HepG2 (cell line): Measurements from ENCODE around the gene AHCTF1. TPM values are rescaled to one million over a fixed set of nuclear protein-coding genes. Genes with fewer than 3 reads are reported as not detected.

Experiments used
- ATAC-seq: fragments of 200-7000 bp; cut with Tn5 transposase; 3 replicates; pipeline ENCODE4 v1.9.1; 2020; ENCODE audit warnings: mild to moderate bottlenecking, moderate library complexity
- BruUV-seq: library from RNA; stranded (reverse); fragments of 400-500 nt; replicated peaks from 2 replicates; lab custom pipeline; 2021; lab: Mats Ljungman, UMichigan
- CTCF ChIA-PET: fragments of 300-600 bp; formaldehyde crosslinking; extraction: SDS; loops from one replicate; lab custom pipeline; 2021; ENCODE audit warnings: low total read pairs, inconsistent platforms, low intra/inter-chr PET ratio; lab: Yijun Ruan, JAX
- POLR2A ChIA-PET: fragments of 350-600 bp; sonication (Branson Sonifier 250); formaldehyde crosslinking; loops from one replicate; lab custom pipeline; 2020; ENCODE audit warnings: antibody characterized with exemption, inconsistent platforms; lab: Yijun Ruan, JAX
- DNase-seq: peaks from one replicate; pipeline ENCODE4 v3.0.0-alpha.2; 2015; ENCODE audit warnings: low spot score
- FAIRE-seq: peaks from 3 replicates; lab custom pipeline; 2011; peaks lifted over from hg19 to GRCh38; lab: Jason Lieb, UNC
- H2AFZ ChIP-seq: one replicate; pipeline ENCODE4 v1.6.1; 2011; ENCODE audit warnings: low read length, inconsistent platforms
- H3K27ac ChIP-seq: fragments of 300-600 bp; 3 replicates; pipeline ENCODE4 v1.8.0; 2011; ENCODE audit warnings: mixed run types, mild to moderate bottlenecking, mixed read lengths, low read length, inconsistent platforms; ENCODE audit not compliant: insufficient read depth; ENCODE audit errors: extremely low read length
- H3K27me3 ChIP-seq, 2 experiments: fragments of 200-600 bp in 1 of 2; 2 replicates in 1 of 2; 3 replicates in 1 of 2; pipeline versions ENCODE4 v1.6.0 to v1.8.0; 2011; ENCODE audit warnings: low read length in 2 of 2, mild to moderate bottlenecking in 2 of 2, moderate library complexity in 2 of 2, inconsistent platforms in 1 of 2; ENCODE audit not compliant: insufficient read depth in 2 of 2, control insufficient read depth in 1 of 2
- H3K36me3 ChIP-seq, 2 experiments: fragments of 200-600 bp in 1 of 2; replicated peaks in 1 of 2; 2 replicates in 1 of 2; 3 replicates in 1 of 2; pipeline versions ENCODE4 v1.5.1 to v1.8.0; 2011; ENCODE audit warnings: low read length in 2 of 2, inconsistent platforms in 1 of 2; ENCODE audit not compliant: insufficient read depth in 2 of 2, control insufficient read depth in 1 of 2
- H3K4me1 ChIP-seq: 2 replicates; pipeline ENCODE4 v1.5.1; 2012; ENCODE audit warnings: low read length, inconsistent platforms; ENCODE audit not compliant: insufficient read depth
- H3K4me2 ChIP-seq: 2 replicates; pipeline ENCODE4 v1.6.0; 2011; ENCODE audit warnings: low read depth, low read length, inconsistent platforms
- H3K4me3 ChIP-seq, 3 experiments: fragments of 200-600 bp in 1 of 3; sonication (generic), shearing (Covaris generic) in 1 of 3; replicated peaks in 1 of 3; 2 replicates each; pipeline ENCODE4 v1.5.1; 2011 to 2016; ENCODE audit warnings: low read length in 3 of 3, inconsistent platforms in 2 of 3, low read depth in 2 of 3, mild to moderate bottlenecking in 2 of 3, control low read depth in 1 of 3, mixed read lengths in 1 of 3; ENCODE audit not compliant: insufficient read depth in 1 of 3
- H3K79me2 ChIP-seq: one replicate; pipeline ENCODE4 v1.6.1; 2011; ENCODE audit warnings: low read length, inconsistent platforms; ENCODE audit not compliant: insufficient read depth
- H3K9ac ChIP-seq: 2 replicates; pipeline ENCODE4 v1.6.0; 2011; ENCODE audit warnings: mild to moderate bottlenecking, low read depth, low read length, inconsistent platforms; ENCODE audit not compliant: insufficient read depth
- H3K9me3 ChIP-seq: 2 replicates; pipeline ENCODE4 v1.5.1; 2012; ENCODE audit warnings: mild to moderate bottlenecking, low read length
- H4K20me1 ChIP-seq: 2 replicates; pipeline ENCODE4 v1.6.0; 2011; ENCODE audit warnings: inconsistent platforms, mild to moderate bottlenecking, low read length, moderate library complexity; ENCODE audit not compliant: insufficient read depth
- SKI ChIP-seq: fragments of 450-650 bp; IDR thresholded peaks from one replicate; pipeline ENCODE4 v1.6.1; 2018; ENCODE audit warnings: mild to moderate bottlenecking; ENCODE audit not compliant: partially characterized antibody
- ZNF766 ChIP-seq: sonication (generic); formaldehyde crosslinking; IDR thresholded peaks from 2 replicates; pipeline ENCODE4 v1.5.0; 2020; ENCODE audit warnings: missing genetic modification reagents, borderline replicate concordance
- ZNF781 ChIP-seq: sonication (generic); formaldehyde crosslinking; IDR thresholded peaks from 2 replicates; pipeline ENCODE4 v1.5.1; 2020; ENCODE audit warnings: borderline replicate concordance, mild to moderate bottlenecking, missing genetic modification reagents; ENCODE audit errors: not compliant biosample characterization
- WGBS: methylation state at CpG from one replicate; pipeline ENCODE4 v1.1.6; 2017; ENCODE audit warnings: low lambda C conversion rate; 5-methylcytosine and 5-hydroxymethylcytosine counted together
- in situ Hi-C: cut with HindIII; loops from 2 replicates; pipeline ENCODE4 v1.10.0; 2017; ENCODE audit warnings: low pct_unique_long_range_greater_than_20kb; ENCODE audit not compliant: extremely low pct_ligation_motif_present
- intact Hi-C: fragments of 100-400 bp; cut with micrococcal nuclease; formaldehyde crosslinking; loops from one replicate; pipeline ENCODE4 v1.10.0; 2022; ENCODE audit not compliant: unreplicated experiment
- polyA plus RNA-seq, 8 experiments: library from polyadenylated mRNA; depleted of rRNA in 3 of 8; stranded (reverse) in 7 of 8; unstranded in 1 of 8; fragments of >200 nt; fragmentation: Illumina TruSeq in 4 of 8; extraction: Trizol in 4 of 8; gene quantifications; 2 replicates each; pipeline versions ENCODE4 v1.2.1 to v1.2.3, GENCODE V29; 2011 to 2016; ENCODE audit warnings: low read depth in 4 of 8, missing spikeins in 1 of 8, mixed read lengths in 1 of 8; ENCODE audit not compliant: insufficient read depth in 1 of 8
- total RNA-seq, 5 experiments: library from RNA; depleted of rRNA; stranded (reverse); fragments of >200 nt; fragmentation: Illumina TruSeq; extraction: Trizol; gene quantifications; 2 replicates each; pipeline ENCODE4 v1.2.3, GENCODE V29; 2016; ENCODE audit warnings: low read depth in 1 of 5
- TF ChIP-seq, protein P1 (sequence below): sonication (generic); formaldehyde crosslinking; IDR thresholded peaks from 2 replicates; pipeline ENCODE4 v1.8.0; 2022; ENCODE audit warnings: missing genetic modification reagents, mild to moderate bottlenecking, moderate library complexity, borderline replicate concordance
- TF ChIP-seq, protein P2 (sequence below): sonication (generic); formaldehyde crosslinking; conservative IDR thresholded peaks from 2 replicates; pipeline ENCODE4 v1.4.0; 2020; ENCODE audit warnings: mild to moderate bottlenecking, missing genetic modification reagents, moderate library complexity
- TF ChIP-seq, protein P3 (sequence below): sonication (generic); formaldehyde crosslinking; IDR thresholded peaks from 2 replicates; pipeline ENCODE4 v1.4.0; 2020; ENCODE audit warnings: low read depth, missing genetic modification reagents

The AHCTF1 gene
- total and polyA plus RNA-seq, 2 of the 13 experiments (the other 11 are each of a cell fraction or from before 2014, with no cell fraction given): 16.6 to 45.9 TPM

DNA sequence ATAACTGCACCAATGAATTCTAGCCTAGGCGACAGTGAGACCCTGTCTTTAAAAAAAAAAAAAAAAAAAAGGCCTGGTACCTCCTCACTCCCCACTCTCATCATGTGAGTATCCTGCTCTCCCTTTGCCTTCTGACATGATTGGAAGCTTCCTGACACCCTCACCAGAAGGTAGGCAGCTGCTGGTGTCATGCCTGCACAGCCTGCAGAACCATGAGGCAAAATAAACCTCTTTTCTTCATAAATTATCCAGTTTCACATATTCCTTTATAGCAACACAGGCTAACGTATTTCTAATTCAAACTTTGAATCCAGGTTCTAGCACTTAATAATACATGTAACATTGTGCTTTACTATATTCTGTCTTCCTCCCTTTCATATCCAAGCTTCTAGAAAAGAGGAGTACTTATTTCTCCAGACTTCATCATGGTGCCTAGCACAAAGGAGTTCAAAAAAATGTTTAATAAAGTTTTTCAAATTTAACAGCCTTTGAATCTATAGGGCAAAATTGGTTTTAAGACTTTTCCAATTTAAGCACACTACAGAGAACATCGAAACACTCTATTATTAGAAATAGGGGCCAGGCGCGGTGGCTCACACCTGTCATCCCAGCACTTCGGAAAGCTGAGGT, 5.6 kb downstream of the AHCTF1 start:
- FAIRE-seq: no peak
- peaks cover 0 to 22% of the 10 kb centered on the region in 2 experiments; a peak in 4 of 5 replicates for H3K36me3 ChIP-seq
- peaks cover 66% of the 10 kb centered on the region for H3K4me1 ChIP-seq
- peak; percentile 78; the same call in 1 of the 2 replicates for TF ChIP-seq ZNF766 (CRISPR knock-in tag)
- TF ChIP-seq, protein P1, sequence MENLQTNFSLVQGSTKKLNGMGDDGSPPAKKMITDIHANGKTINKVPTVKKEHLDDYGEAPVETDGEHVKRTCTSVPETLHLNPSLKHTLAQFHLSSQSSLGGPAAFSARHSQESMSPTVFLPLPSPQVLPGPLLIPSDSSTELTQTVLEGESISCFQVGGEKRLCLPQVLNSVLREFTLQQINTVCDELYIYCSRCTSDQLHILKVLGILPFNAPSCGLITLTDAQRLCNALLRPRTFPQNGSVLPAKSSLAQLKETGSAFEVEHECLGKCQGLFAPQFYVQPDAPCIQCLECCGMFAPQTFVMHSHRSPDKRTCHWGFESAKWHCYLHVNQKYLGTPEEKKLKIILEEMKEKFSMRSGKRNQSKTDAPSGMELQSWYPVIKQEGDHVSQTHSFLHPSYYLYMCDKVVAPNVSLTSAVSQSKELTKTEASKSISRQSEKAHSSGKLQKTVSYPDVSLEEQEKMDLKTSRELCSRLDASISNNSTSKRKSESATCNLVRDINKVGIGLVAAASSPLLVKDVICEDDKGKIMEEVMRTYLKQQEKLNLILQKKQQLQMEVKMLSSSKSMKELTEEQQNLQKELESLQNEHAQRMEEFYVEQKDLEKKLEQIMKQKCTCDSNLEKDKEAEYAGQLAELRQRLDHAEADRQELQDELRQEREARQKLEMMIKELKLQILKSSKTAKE: no peak
- H3K9ac ChIP-seq: no peak overlapping the region
- 94% methylated on average over 6 of the region's 6 CpGs for WGBS
- no peak overlapping the region for H3K27ac ChIP-seq
- DNase-seq: no peak
- peaks cover 92% of the 10 kb centered on the region for H3K79me2 ChIP-seq
- no peak overlapping the region for H3K4me2 ChIP-seq
- H4K20me1 ChIP-seq: peaks cover 56% of the 10 kb centered on the region
- no TSS peak for BruUV-seq
- no peak overlapping the region for H3K4me3 ChIP-seq
- CTCF ChIA-PET: no interaction called here
- H3K27me3 ChIP-seq: no peaks in the 10 kb centered on the region; a peak in 1 of 5 replicates
- in situ Hi-C loops (no loop called here), intact Hi-C loops (no loop called here)
- POLR2A ChIA-PET: no interaction called here
- peak; percentile 34 for ATAC-seq
- H2AFZ ChIP-seq: no peak overlapping the region
- H3K9me3 ChIP-seq: no peaks in the 10 kb centered on the region

DNA sequence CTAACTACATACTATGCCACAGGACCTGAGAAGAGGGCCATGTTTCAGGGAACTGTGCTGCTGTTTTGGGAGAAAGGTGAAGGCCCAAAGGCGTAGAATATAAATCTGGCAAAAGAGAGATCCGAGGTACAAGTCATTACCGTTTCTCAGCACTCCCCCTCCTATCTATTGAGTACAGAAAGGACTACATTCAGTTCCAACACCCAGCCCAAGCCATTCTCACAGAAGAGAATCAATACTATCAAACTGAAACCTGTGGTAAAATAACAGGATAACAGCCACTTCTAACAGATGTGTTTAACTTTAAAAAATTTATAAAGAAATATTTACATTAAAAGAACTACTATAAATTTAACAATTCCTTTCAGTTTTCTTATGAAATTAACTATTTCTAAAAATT, 7.8 kb downstream of the AHCTF1 start:
- in situ Hi-C loops (no loop called here), intact Hi-C loops (no loop called here)
- ATAC-seq (no peak), DNase-seq (no peak), FAIRE-seq (no peak)
- ChIA-PET CTCF (no interaction called here), POLR2A (no interaction called here)
- Histone ChIP-seq H3K27me3 (no peaks in the 10 kb centered on the region), H3K79me2 (peaks cover 91% of the 10 kb centered on the region), H3K4me2 (no peak overlapping the region), H4K20me1 (peaks cover 63% of the 10 kb centered on the region), H3K36me3 (peaks cover 0 to 20% of the 10 kb centered on the region in 2 experiments; a peak in 4 of 5 replicates), H3K9ac (no peak overlapping the region), H3K9me3 (no peaks in the 10 kb centered on the region), H3K27ac (no peak overlapping the region), H3K4me3 (no peak overlapping the region), H2AFZ (no peak overlapping the region), H3K4me1 (peaks cover 75% of the 10 kb centered on the region)
- 95% methylated on average over 3 of the region's 3 CpGs for WGBS
- no TSS peak for BruUV-seq
- TF ChIP-seq ZNF781 (CRISPR knock-in tag) (no peak), SKI (no peak)
- TF ChIP-seq, protein P2, sequence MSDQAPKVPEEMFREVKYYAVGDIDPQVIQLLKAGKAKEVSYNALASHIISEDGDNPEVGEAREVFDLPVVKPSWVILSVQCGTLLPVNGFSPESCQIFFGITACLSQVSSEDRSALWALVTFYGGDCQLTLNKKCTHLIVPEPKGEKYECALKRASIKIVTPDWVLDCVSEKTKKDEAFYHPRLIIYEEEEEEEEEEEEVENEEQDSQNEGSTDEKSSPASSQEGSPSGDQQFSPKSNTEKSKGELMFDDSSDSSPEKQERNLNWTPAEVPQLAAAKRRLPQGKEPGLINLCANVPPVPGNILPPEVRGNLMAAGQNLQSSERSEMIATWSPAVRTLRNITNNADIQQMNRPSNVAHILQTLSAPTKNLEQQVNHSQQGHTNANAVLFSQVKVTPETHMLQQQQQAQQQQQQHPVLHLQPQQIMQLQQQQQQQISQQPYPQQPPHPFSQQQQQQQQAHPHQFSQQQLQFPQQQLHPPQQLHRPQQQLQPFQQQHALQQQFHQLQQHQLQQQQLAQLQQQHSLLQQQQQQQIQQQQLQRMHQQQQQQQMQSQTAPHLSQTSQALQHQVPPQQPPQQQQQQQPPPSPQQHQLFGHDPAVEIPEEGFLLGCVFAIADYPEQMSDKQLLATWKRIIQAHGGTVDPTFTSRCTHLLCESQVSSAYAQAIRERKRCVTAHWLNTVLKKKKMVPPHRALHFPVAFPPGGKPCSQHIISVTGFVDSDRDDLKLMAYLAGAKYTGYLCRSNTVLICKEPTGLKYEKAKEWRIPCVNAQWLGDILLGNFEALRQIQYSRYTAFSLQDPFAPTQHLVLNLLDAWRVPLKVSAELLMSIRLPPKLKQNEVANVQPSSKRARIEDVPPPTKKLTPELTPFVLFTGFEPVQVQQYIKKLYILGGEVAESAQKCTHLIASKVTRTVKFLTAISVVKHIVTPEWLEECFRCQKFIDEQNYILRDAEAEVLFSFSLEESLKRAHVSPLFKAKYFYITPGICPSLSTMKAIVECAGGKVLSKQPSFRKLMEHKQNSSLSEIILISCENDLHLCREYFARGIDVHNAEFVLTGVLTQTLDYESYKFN: no peak
- TF ChIP-seq, protein P3, sequence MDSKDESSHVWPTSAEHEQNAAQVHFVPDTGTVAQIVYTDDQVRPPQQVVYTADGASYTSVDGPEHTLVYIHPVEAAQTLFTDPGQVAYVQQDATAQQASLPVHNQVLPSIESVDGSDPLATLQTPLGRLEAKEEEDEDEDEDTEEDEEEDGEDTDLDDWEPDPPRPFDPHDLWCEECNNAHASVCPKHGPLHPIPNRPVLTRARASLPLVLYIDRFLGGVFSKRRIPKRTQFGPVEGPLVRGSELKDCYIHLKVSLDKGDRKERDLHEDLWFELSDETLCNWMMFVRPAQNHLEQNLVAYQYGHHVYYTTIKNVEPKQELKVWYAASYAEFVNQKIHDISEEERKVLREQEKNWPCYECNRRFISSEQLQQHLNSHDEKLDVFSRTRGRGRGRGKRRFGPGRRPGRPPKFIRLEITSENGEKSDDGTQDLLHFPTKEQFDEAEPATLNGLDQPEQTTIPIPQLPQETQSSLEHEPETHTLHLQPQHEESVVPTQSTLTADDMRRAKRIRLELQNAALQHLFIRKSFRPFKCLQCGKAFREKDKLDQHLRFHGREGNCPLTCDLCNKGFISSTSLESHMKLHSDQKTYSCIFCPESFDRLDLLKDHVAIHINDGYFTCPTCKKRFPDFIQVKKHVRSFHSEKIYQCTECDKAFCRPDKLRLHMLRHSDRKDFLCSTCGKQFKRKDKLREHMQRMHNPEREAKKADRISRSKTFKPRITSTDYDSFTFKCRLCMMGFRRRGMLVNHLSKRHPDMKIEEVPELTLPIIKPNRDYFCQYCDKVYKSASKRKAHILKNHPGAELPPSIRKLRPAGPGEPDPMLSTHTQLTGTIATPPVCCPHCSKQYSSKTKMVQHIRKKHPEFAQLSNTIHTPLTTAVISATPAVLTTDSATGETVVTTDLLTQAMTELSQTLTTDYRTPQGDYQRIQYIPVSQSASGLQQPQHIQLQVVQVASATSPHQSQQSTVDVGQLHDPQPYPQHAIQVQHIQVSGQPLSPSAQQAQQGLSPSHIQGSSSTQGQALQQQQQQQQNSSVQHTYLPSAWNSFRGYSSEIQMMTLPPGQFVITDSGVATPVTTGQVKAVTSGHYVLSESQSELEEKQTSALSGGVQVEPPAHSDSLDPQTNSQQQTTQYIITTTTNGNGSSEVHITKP (CRISPR knock-in tag): no peak
